Stimulated activated CD8-positive, alpha-beta memory T cell treated with anti-CD3 and anti-CD28 coated beads, Interleukin-7, amount 100 ng/mL, for 48 hours (primary cell): ENCODE data around the gene APBA2.
A peak's percentile ranks its signal among the peaks of the same experiment; 100 is the strongest.
"Not testable (repeated sequence)": the region's sequence is repeated elsewhere in the genome, so short reads cannot be mapped to it uniquely, and the experiment has no call there.

Experiments
- DNase-seq, 2 donors: peaks; one replicate each; pipeline ENCODE4 v3.0.0-alpha.2; 2020; ENCODE audit warnings: low read depth in 1 of 2; ENCODE audit errors: extremely low read depth in 1 of 2

The APBA2 gene

GRCh38 chr15:28885630-28886430 is at the start of gene APBA2:
Gene APBA2, plus strand, starts transcription at chr15:28885974. Its CDS starts 167,911 bp downstream, at chr15:29053885.
- peak in 1 of 2 donors; percentile 16 for DNase-seq

- DNase-seq = not testable (repeated sequence)
These were observed 45.5 kb upstream of the APBA2 start for GRCh38 chr15:28840285-28840684.

GRCh38 chr15:28842210-28842609 is 43.6 kb upstream of the APBA2 start:
- not testable (repeated sequence) for DNase-seq

GRCh38 chr15:28843520-28843919 is 42.3 kb upstream of the APBA2 start:
- not testable (repeated sequence) for DNase-seq

- not testable (repeated sequence) for DNase-seq
These were observed 41.6 kb upstream of the APBA2 start for GRCh38 chr15:28844147-28844546.

- peak in 1 of 2 donors; percentile 20 for DNase-seq
These were observed 38.5 kb upstream of the APBA2 start for GRCh38 chr15:28847247-28847646.

- not testable (repeated sequence) for DNase-seq
These were observed 37.8 kb upstream of the APBA2 start for GRCh38 chr15:28847959-28848358.

GRCh38 chr15:28848521-28848920 is 37.3 kb upstream of the APBA2 start, which contains the start of gene GOLGA6L7:
Gene GOLGA6L7, minus strand, starts transcription at chr15:28848644. Its CDS starts 95 bp downstream, at chr15:28848549.
- peak in 1 of 2 donors; percentile 15 for DNase-seq

- not testable (repeated sequence) for DNase-seq
These were observed 36.5 kb upstream of the APBA2 start for GRCh38 chr15:28849271-28849670.

- DNase-seq = not testable (repeated sequence)
These were observed 36.0 kb upstream of the APBA2 start for GRCh38 chr15:28849766-28850165.

GRCh38 chr15:28853654-28854053 is 32.1 kb upstream of the APBA2 start:
- not testable (repeated sequence) for DNase-seq

GRCh38 chr15:28854578-28854977 is 31.2 kb upstream of the APBA2 start:
- DNase-seq = not testable (repeated sequence)

GRCh38 chr15:28861031-28861534 is 24.7 kb upstream of the APBA2 start:
- no peak for DNase-seq

- not testable (repeated sequence) for DNase-seq
These were observed 24.0 kb upstream of the APBA2 start for GRCh38 chr15:28861589-28862293.

GRCh38 chr15:28868744-28869345 is 16.9 kb upstream of the APBA2 start:
- DNase-seq = no peak

GRCh38 chr15:28871168-28871567 is 14.6 kb upstream of the APBA2 start:
- no peak for DNase-seq

GRCh38 chr15:28873006-28873405 is 12.8 kb upstream of the APBA2 start:
- DNase-seq = no peak

GRCh38 chr15:28873585-28874190 is 12.1 kb upstream of the APBA2 start:
- DNase-seq = no peak

GRCh38 chr15:28875461-28876000 is 10.2 kb upstream of the APBA2 start:
- no peak for DNase-seq

GRCh38 chr15:28876131-28876844 is 9.5 kb upstream of the APBA2 start:
- DNase-seq = no peak
